Measurements from ENCODE around the gene GANC. TPM values are rescaled to one million over a fixed set of nuclear protein-coding genes. Genes with fewer than 3 reads are reported as not detected.

Gene GANC
- total RNA-seq, 1 experiment from 2014 or later, result 12.6 TPM

GRCh38 chr15:42363942-42364341 lies 90.9 kb downstream of the GANC start:
- Histone ChIP-seq H3K27me3 (replicated peaks; ENCODE audit: control insufficient read depth, insufficient read depth, low read length) (no peaks in the 10 kb centered on the region), H3K4me1 (no peaks in the 10 kb centered on the region), H3K36me3 (ENCODE audit: control insufficient read depth, insufficient read depth, low read length) (no peaks in the 10 kb centered on the region), H3K4me3 (ENCODE audit: low read depth, low read length) (no peak overlapping the region), H3K9me3 (0 out of 2 replicates have a peak, but pooled peaks cover 7% of the 10 kb centered on the region)
- Mint-ChIP-seq H3K27ac (ENCODE audit: unreplicated experiment) (no peak overlapping the region), H3K27me3 (ENCODE audit: insufficient read depth, unreplicated experiment) (peaks cover 5% of the 10 kb centered on the region), H3K9me3 (ENCODE audit: unreplicated experiment) (no peaks in the 10 kb centered on the region), H3K4me3 (ENCODE audit: unreplicated experiment) (no peak overlapping the region), H3K36me3 (ENCODE audit: insufficient read depth, unreplicated experiment) (no peaks in the 10 kb centered on the region), H3K4me1 (ENCODE audit: low read depth, unreplicated experiment) (peaks cover 1% of the 10 kb centered on the region)
- POLR2A ChIA-PET, result no interaction called here
- no TSS peak for BruUV-seq (replicated peaks)
- no peak for TF ChIP-seq CTCF (IDR thresholded peaks at IDR 0.05; ENCODE audit: insufficient read depth in 1 of 2, low read depth in 1 of 2, low read length in 1 of 2, severe bottlenecking in 1 of 2, unreplicated experiment in 1 of 2)
- no peak for DNase-seq
- intact Hi-C loops (cut with micrococcal nuclease; ENCODE audit: unreplicated experiment), result no loop called here
- CTCF ChIA-PET, result no interaction called here

- H3K9me3 Mint-ChIP-seq (ENCODE audit: unreplicated experiment), result no peaks in the 10 kb centered on the region
- no TSS peak for BruUV-seq (replicated peaks)
- H3K9me3 ChIP-seq, result 0 out of 2 replicates have a peak, but pooled peaks cover 7% of the 10 kb centered on the region
- no peak overlapping the region for H3K4me3 ChIP-seq (ENCODE audit: low read depth, low read length)
- intact Hi-C loops (cut with micrococcal nuclease; ENCODE audit: unreplicated experiment), result no loop called here
- H3K27me3 ChIP-seq (replicated peaks; ENCODE audit: control insufficient read depth, insufficient read depth, low read length), result no peaks in the 10 kb centered on the region
- H3K4me1 Mint-ChIP-seq (ENCODE audit: low read depth, unreplicated experiment), result peaks cover 5% of the 10 kb centered on the region
- peaks cover 3% of the 10 kb centered on the region for H3K27me3 Mint-ChIP-seq (ENCODE audit: insufficient read depth, unreplicated experiment)
- DNase-seq, result no peak
- H3K4me1 ChIP-seq, result no peaks in the 10 kb centered on the region
- TF ChIP-seq CTCF (IDR thresholded peaks at IDR 0.05; ENCODE audit: insufficient read depth in 1 of 2, low read depth in 1 of 2, low read length in 1 of 2, severe bottlenecking in 1 of 2, unreplicated experiment in 1 of 2), result no peak
- POLR2A ChIA-PET, result no interaction called here
- no peaks in the 10 kb centered on the region for H3K36me3 ChIP-seq (ENCODE audit: control insufficient read depth, insufficient read depth, low read length)
- no peak overlapping the region for H3K27ac Mint-ChIP-seq (ENCODE audit: unreplicated experiment)
- CTCF ChIA-PET, result interaction anchor here (1.6 kb wide), 1 partner anchor 21 kb away, joined by 5 read pairs; no protein-coding TSS in a partner anchor
- no peaks in the 10 kb centered on the region for H3K36me3 Mint-ChIP-seq (ENCODE audit: insufficient read depth, unreplicated experiment)
- no peak overlapping the region for H3K4me3 Mint-ChIP-seq (ENCODE audit: unreplicated experiment)
Measured at GRCh38 chr15:42364529-42364928, 91.5 kb downstream of the GANC start.

GRCh38 chr15:42365921-42366550 lies 93.0 kb downstream of the GANC start:
- BruUV-seq (replicated peaks), result no TSS peak
- DNase-seq, result no peak
- 0 out of 2 replicates have a peak, but pooled peaks cover 7% of the 10 kb centered on the region for H3K9me3 ChIP-seq
- H3K4me1 ChIP-seq, result no peaks in the 10 kb centered on the region
- Mint-ChIP-seq H3K27ac (ENCODE audit: unreplicated experiment) (no peak overlapping the region), H3K9me3 (ENCODE audit: unreplicated experiment) (no peaks in the 10 kb centered on the region), H3K4me3 (ENCODE audit: unreplicated experiment) (no peak overlapping the region), H3K36me3 (ENCODE audit: insufficient read depth, unreplicated experiment) (no peaks in the 10 kb centered on the region), H3K4me1 (ENCODE audit: low read depth, unreplicated experiment) (peaks cover 5% of the 10 kb centered on the region), H3K27me3 (ENCODE audit: insufficient read depth, unreplicated experiment) (peaks cover 3% of the 10 kb centered on the region)
- H3K27me3 ChIP-seq (replicated peaks; ENCODE audit: control insufficient read depth, insufficient read depth, low read length), result no peaks in the 10 kb centered on the region
- ChIA-PET POLR2A (no interaction called here), CTCF (interaction anchor here (1.6 kb wide), 1 partner anchor 19 kb away, joined by 5 read pairs; no protein-coding TSS in a partner anchor)
- H3K4me3 ChIP-seq (ENCODE audit: low read depth, low read length), result no peak overlapping the region
- no peak for TF ChIP-seq CTCF (IDR thresholded peaks at IDR 0.05; ENCODE audit: insufficient read depth in 1 of 2, low read depth in 1 of 2, low read length in 1 of 2, severe bottlenecking in 1 of 2, unreplicated experiment in 1 of 2)
- intact Hi-C loops (cut with micrococcal nuclease; ENCODE audit: unreplicated experiment), result no loop called here
- H3K36me3 ChIP-seq (ENCODE audit: control insufficient read depth, insufficient read depth, low read length), result no peaks in the 10 kb centered on the region
